Brain microvascular endothelial cell (primary cell): ENCODE data around the gene ISLR.

Experiments
- DNase-seq: peaks from one replicate; pipeline ENCODE4 v3.0.0-alpha.2; 2020
- H3K27ac ChIP-seq: fragments of 250-450 bp; sonication (Bioruptor Pico); 2 replicates; pipeline ENCODE4 v1.5.1; 2020; ENCODE audit warnings: mild to moderate bottlenecking, moderate library complexity
- H3K27me3 ChIP-seq: fragments of 250-450 bp; sonication (Bioruptor Pico); replicated peaks from 2 replicates; pipeline ENCODE4 v1.5.1; 2020; ENCODE audit warnings: mild to moderate bottlenecking
- H3K36me3 ChIP-seq: fragments of 250-450 bp; sonication (Bioruptor Pico); replicated peaks from 2 replicates; pipeline ENCODE4 v1.5.1; 2020; ENCODE audit warnings: mild to moderate bottlenecking
- H3K4me3 ChIP-seq: 2 replicates; pipeline ENCODE4 v1.5.1; 2011; ENCODE audit warnings: low read depth, mild to moderate bottlenecking, control low read depth, low read length, moderate library complexity
- in situ Hi-C: cut with HindIII; loops from 2 replicates; pipeline ENCODE4 v1.10.0; 2017; ENCODE audit warnings: low sequenced_read_pairs, low pct_ligation_motif_present
- TF ChIP-seq, protein P1 (sequence below): IDR thresholded peaks from 2 replicates; pipeline ENCODE4 v1.5.1; 2011; ENCODE audit warnings: low read depth, mild to moderate bottlenecking, moderate library complexity, low read length, control low read depth, inconsistent platforms; ENCODE audit errors: missing control alignments

The ISLR gene

DNA sequence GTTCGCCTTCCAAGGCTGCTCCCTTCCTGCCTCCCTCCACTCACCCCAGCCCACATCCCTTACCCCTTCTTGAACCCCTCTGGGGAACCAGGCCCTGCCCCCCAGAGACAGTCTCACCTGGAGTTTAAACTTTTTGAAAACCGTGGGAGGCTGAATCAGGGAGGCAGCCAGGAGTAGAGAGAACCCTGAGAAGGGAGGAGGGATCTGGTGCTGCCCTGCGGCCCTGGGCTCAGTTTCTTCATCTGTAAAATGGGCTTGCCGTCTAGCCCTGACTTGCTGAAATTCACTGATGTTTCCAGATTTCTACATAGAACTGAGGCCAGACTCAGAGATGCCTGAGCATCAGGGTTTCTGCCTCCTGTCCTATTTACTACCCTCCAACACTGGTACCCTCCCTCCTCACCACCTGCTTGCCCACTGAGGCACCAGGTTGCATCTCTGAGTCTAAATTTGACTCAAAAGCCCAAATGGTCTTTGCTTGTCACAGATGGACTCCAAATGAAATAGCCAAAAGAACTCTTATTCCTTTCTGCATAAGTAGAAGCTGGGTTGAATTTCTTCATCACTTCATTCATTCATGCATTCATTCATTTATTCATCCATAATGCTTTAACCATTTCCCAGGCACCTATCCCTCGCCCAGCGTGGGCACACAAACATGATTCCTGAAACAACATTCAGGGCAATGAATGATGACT lies 41.0 kb downstream of the ISLR start:
- in situ Hi-C loops, result no loop called here
- H3K36me3 ChIP-seq, result no peaks in the 10 kb centered on the region
- no peak for DNase-seq
- H3K27me3 ChIP-seq, result no peaks in the 10 kb centered on the region
- TF ChIP-seq, protein P1, sequence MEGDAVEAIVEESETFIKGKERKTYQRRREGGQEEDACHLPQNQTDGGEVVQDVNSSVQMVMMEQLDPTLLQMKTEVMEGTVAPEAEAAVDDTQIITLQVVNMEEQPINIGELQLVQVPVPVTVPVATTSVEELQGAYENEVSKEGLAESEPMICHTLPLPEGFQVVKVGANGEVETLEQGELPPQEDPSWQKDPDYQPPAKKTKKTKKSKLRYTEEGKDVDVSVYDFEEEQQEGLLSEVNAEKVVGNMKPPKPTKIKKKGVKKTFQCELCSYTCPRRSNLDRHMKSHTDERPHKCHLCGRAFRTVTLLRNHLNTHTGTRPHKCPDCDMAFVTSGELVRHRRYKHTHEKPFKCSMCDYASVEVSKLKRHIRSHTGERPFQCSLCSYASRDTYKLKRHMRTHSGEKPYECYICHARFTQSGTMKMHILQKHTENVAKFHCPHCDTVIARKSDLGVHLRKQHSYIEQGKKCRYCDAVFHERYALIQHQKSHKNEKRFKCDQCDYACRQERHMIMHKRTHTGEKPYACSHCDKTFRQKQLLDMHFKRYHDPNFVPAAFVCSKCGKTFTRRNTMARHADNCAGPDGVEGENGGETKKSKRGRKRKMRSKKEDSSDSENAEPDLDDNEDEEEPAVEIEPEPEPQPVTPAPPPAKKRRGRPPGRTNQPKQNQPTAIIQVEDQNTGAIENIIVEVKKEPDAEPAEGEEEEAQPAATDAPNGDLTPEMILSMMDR, result no peak
- no peak overlapping the region for H3K4me3 ChIP-seq
- H3K27ac ChIP-seq, result no peak overlapping the region

DNA sequence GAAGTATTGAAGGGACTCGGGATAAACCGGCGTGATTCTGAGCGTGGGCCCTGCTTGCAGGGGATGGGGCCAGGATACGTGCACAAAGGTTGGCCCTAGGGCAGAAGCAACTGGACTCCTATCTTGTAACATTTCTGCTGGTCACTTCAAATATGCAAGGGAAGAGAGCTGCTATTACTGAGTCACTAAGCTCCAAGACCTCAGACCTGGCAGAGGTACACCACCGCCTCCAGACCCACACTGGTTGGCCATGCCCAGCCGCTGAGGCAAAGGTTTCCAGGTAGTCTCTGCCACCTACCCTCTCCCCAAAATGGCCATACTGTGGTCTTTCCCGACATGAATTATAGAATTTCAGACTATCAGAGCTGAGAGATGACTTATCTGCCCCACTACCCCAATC lies 42.4 kb downstream of the ISLR start:
- in situ Hi-C loops, result no loop called here
- H3K27ac ChIP-seq, result no peak overlapping the region
- TF ChIP-seq, protein P1, result no peak
- H3K27me3 ChIP-seq, result no peaks in the 10 kb centered on the region
- no peaks in the 10 kb centered on the region for H3K36me3 ChIP-seq
- no peak overlapping the region for H3K4me3 ChIP-seq
- no peak for DNase-seq

DNA sequence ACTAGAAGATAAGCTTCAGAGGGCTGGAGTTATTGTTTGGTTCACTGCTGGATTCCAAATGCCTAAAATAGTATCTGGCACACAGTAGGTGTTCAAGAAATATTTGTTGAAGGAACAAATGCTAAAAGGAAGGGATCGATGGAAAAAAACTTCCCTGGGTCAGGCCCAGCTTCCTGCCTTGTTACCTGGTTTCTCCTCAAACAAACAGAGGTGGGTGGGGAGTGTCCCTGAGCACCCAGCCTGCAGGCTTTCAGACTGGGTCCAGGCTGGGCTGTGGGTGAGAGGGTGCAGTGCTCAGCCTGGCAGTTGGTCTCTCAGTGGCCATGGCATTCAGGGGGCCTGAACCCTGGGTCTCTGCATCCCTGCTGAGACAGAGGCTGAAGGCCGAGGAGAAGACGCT lies 43.4 kb downstream of the ISLR start:
- H3K27me3 ChIP-seq, result no peaks in the 10 kb centered on the region
- no peak overlapping the region for H3K27ac ChIP-seq
- in situ Hi-C loops, result no loop called here
- H3K4me3 ChIP-seq, result no peak overlapping the region
- DNase-seq, result no peak
- H3K36me3 ChIP-seq, result no peaks in the 10 kb centered on the region
- TF ChIP-seq, protein P1, result no peak

DNA sequence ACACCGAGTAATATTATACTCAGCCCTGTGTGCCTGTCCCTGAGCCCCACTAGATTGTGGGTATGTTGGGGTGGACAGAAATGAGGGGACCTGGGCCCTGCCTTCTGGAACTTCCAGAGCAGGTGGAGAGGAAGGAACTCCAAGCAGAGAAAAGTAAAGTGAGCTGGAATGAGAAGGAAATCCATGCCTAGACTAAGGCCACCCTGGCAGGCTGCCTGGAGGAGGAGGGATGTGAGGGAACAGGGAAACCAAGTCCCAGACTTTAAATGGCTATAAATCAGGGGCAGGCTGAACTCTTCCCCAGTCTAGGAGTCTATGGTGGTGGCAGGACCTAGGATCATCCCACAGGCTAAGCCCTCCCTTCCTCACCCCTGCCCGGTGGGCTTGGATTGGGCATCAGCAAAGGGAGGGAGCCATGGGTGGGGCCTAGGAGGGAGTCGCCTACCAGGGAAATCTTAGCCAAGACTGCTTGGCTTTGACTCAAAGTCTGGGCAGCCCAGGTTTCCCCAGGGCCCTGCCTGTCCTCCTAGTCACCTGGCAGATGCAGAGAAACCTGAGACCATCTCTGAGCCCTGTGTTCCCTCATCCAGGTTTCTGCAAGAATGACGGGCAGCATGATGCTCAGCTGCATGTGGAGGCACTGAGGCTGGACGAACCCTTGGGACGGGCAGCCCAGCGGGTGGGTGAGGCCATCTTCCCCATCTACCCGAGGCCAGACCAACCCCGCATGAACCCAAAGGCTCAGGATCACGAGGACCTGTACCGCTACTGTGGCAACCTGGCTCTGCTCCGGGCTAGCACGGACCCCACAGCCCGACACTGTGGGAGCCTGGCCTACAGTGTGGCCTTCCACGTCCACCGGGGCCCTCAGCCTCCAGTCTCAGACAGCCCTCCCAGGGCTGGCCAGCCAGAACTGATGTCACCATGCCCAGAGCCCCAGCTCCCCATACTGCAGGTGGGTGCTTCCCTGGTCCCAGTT lies 44.7 kb downstream of the ISLR start:
- TF ChIP-seq, protein P1, result no peak
- no peak overlapping the region for H3K27ac ChIP-seq
- no peak overlapping the region for H3K4me3 ChIP-seq
- no peak for DNase-seq
- no peaks in the 10 kb centered on the region for H3K27me3 ChIP-seq
- in situ Hi-C loops, result no loop called here
- H3K36me3 ChIP-seq, result no peaks in the 10 kb centered on the region

DNA sequence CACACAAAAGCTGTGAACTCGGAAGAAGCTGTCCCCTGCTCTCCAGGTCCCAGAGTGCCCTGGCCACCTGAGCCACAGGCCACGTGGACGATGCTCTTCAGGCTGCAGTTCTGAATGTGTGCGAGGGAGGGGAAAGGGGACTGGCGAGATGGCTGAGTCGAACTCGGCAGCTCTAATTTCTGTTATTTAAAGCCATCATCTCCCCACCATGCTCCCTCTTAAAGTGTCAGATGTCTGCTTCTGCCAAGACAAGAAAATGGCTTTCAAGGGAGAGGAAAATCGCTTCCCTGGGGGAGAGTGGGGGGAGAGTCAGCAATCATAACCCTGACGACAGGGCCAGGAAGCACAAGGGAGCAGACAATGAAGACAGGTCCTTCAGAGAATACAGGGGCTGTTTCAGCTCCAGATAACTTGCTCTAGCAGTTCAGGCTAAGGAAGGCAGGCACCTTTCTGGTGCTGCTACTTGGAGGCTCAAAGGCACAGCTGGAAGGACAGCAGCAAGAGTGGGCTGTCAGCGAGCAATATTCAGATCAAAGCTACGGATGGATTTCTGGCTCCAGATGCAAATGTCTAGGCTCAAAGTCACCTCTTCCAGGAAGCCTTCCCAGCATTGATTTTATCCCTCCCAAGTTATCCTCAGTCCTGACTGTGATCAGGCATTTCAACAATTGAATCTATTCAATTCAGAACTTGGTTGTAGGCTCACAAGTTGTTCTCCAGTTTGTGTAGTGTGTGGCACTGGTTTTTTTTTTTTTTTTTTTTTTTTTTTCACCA lies 47.2 kb downstream of the ISLR start:
- Histone ChIP-seq H3K27ac (no peak overlapping the region), H3K36me3 (no peaks in the 10 kb centered on the region), H3K27me3 (no peaks in the 10 kb centered on the region), H3K4me3 (no peak overlapping the region)
- no peak for DNase-seq
- TF ChIP-seq, protein P1, result no peak
- in situ Hi-C loops, result no loop called here
